KMS-11 (cell line): Measurements from ENCODE around the gene CD34.

Experiments
- H2AFZ ChIP-seq: fragments of 200-600 bp; sonication (generic); 2 replicates; pipeline ENCODE4 v1.6.1; 2016; ENCODE audit warnings: antibody characterized with exemption, mixed run types, low read depth
- H3K27ac ChIP-seq: fragments of 200-600 bp; sonication (generic); 2 replicates; pipeline ENCODE4 v1.6.1; 2016; ENCODE audit warnings: mild to moderate bottlenecking, mixed run types
- H3K27me3 ChIP-seq: fragments of 200-600 bp; sonication (generic); 2 replicates; pipeline ENCODE4 v1.6.1; 2017; ENCODE audit warnings: mild to moderate bottlenecking, low read depth, mixed run types, moderate library complexity; ENCODE audit not compliant: insufficient read depth
- H3K36me3 ChIP-seq: fragments of 200-600 bp; sonication (generic); 2 replicates; pipeline ENCODE4 v1.6.1; 2017; ENCODE audit warnings: mild to moderate bottlenecking, mixed run types; ENCODE audit not compliant: insufficient read depth
- H3K4me1 ChIP-seq: fragments of 200-600 bp; sonication (generic); 2 replicates; pipeline ENCODE4 v1.6.1; 2016; ENCODE audit warnings: mild to moderate bottlenecking, low read depth, mixed run types; ENCODE audit not compliant: poor library complexity, severe bottlenecking
- H3K4me2 ChIP-seq: fragments of 200-600 bp; sonication (generic); 2 replicates; pipeline ENCODE4 v1.7.0; 2016; ENCODE audit warnings: mild to moderate bottlenecking, mixed run types
- H3K4me3 ChIP-seq: fragments of 200-600 bp; sonication (generic); IDR thresholded peaks from 2 replicates; pipeline ENCODE4 v1.6.1; 2017; ENCODE audit warnings: low read depth, low read length, mixed read lengths; ENCODE audit not compliant: insufficient read depth
- H3K79me2 ChIP-seq: fragments of 200-600 bp; sonication (generic); 2 replicates; pipeline ENCODE4 v1.6.1; 2016; ENCODE audit warnings: low read depth, mixed run types; ENCODE audit not compliant: insufficient read depth
- H3K9ac ChIP-seq: fragments of 200-600 bp; sonication (generic); 2 replicates; pipeline ENCODE4 v1.6.1; 2016; ENCODE audit warnings: mild to moderate bottlenecking, mixed run types
- H4K20me1 ChIP-seq: fragments of 200-600 bp; sonication (generic); 2 replicates; pipeline ENCODE4 v1.6.1; 2016; ENCODE audit warnings: mild to moderate bottlenecking, mixed run types; ENCODE audit not compliant: insufficient read depth
- TF ChIP-seq, protein P1 (sequence below): fragments of 200-600 bp; sonication (generic); conservative IDR thresholded peaks from 2 replicates; pipeline ENCODE4 v1.6.1; 2017; ENCODE audit warnings: low read depth, mild to moderate bottlenecking, antibody characterized with exemption, low read length, moderate library complexity, mixed read lengths

Gene CD34

DNA sequence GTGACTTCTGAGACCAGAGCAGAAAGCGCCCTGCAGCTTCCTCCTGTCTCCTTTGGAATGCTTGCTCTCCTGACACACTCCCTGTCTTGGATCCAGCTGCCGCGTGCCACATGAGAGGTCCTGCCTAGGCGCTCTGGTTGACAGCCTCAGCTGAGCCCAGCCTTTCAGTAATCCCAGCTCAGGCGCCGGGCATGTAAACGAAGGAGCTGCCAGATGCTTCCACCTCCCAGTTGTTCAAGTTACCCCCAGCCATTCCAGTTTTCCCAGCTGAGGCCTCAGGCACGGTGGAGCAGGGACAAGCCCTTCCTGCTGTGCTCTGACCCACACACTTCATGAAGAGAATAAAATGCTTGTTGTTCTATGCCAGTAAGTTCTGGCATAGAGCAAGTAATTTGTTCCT, 14.3 kb upstream of the CD34 start:
- TF ChIP-seq, protein P1, sequence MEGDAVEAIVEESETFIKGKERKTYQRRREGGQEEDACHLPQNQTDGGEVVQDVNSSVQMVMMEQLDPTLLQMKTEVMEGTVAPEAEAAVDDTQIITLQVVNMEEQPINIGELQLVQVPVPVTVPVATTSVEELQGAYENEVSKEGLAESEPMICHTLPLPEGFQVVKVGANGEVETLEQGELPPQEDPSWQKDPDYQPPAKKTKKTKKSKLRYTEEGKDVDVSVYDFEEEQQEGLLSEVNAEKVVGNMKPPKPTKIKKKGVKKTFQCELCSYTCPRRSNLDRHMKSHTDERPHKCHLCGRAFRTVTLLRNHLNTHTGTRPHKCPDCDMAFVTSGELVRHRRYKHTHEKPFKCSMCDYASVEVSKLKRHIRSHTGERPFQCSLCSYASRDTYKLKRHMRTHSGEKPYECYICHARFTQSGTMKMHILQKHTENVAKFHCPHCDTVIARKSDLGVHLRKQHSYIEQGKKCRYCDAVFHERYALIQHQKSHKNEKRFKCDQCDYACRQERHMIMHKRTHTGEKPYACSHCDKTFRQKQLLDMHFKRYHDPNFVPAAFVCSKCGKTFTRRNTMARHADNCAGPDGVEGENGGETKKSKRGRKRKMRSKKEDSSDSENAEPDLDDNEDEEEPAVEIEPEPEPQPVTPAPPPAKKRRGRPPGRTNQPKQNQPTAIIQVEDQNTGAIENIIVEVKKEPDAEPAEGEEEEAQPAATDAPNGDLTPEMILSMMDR: no peak
- no peak overlapping the region for H3K27ac ChIP-seq
- no peak overlapping the region for H3K9ac ChIP-seq
- no peak overlapping the region for H2AFZ ChIP-seq
- no peaks in the 10 kb centered on the region for H3K36me3 ChIP-seq
- no peak overlapping the region for H3K4me3 ChIP-seq
- no peaks in the 10 kb centered on the region for H3K4me1 ChIP-seq
- no peaks in the 10 kb centered on the region for H3K27me3 ChIP-seq
- no peaks in the 10 kb centered on the region for H3K79me2 ChIP-seq
- no peak overlapping the region for H3K4me2 ChIP-seq
- no peaks in the 10 kb centered on the region for H4K20me1 ChIP-seq

DNA sequence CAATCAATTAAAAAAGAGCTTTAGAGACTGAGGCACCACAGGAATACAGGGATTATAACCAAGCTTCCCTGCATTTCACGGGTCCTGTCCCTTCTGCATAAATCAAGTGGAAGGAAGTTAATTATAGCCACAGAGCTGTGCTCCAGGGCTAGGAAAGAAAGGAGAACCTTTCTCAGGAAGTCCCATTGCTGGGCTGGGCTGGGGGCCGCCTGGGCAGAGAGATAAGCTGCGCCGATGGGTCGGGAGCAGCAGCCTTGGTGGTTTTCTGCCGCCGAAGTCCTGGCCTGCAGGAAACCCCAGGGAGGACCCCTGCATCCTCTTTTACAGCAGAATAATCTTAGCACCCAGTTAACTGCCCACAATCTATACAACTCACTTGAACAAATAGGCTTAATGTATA, 12.6 kb upstream of the CD34 start:
- H4K20me1 ChIP-seq: no peaks in the 10 kb centered on the region
- no peak overlapping the region for H3K4me3 ChIP-seq
- H3K36me3 ChIP-seq: no peaks in the 10 kb centered on the region
- no peaks in the 10 kb centered on the region for H3K4me1 ChIP-seq
- H3K27me3 ChIP-seq: no peaks in the 10 kb centered on the region
- H3K4me2 ChIP-seq: no peak overlapping the region
- no peak overlapping the region for H3K9ac ChIP-seq
- H3K79me2 ChIP-seq: no peaks in the 10 kb centered on the region
- H3K27ac ChIP-seq: no peak overlapping the region
- TF ChIP-seq, protein P1: no peak
- no peak overlapping the region for H2AFZ ChIP-seq

DNA sequence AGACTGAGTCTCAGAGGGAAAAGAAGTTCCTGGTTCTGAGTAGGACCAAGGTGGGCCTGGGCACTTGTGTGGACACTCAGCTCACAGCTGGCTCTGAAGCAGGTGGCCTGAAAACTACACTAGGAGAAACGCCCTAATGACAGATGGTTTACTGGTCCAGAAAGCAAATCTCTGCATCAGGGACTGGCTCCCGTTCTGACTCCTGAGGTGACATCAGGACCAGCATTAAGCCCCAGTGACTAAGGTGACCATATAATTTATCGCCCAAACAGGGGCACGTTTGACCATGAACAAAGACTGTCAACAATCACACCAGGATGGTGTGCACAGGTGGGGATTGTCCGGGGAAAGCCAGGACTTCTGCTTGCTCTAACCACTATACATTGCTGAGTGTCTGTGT, 12.2 kb upstream of the CD34 start:
- H3K27ac ChIP-seq: no peak overlapping the region
- H3K4me3 ChIP-seq: no peak overlapping the region
- no peaks in the 10 kb centered on the region for H3K36me3 ChIP-seq
- no peaks in the 10 kb centered on the region for H3K79me2 ChIP-seq
- H3K27me3 ChIP-seq: no peaks in the 10 kb centered on the region
- no peak overlapping the region for H3K4me2 ChIP-seq
- no peak overlapping the region for H3K9ac ChIP-seq
- no peak overlapping the region for H2AFZ ChIP-seq
- TF ChIP-seq, protein P1: no peak
- H3K4me1 ChIP-seq: no peaks in the 10 kb centered on the region
- no peaks in the 10 kb centered on the region for H4K20me1 ChIP-seq

DNA sequence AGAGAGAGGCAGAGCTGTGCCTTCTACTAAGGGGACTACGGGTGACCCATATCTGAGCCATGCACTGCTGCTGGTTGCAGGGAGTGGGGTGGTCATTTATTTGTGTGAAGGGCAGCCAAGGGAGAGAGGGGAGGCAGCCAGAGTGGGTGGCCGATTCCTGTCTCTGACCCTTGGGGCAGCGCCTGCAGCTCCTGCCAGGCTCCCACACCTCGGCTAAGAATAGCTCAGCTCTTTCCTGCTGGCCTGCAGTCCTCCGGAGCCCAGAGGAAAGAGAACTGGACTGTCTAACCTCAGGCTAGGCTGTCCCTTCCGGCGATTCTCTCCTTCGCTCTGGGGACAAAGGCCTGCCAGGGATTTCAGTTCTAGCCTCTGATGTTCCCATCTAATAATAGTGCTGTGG, 11.6 kb upstream of the CD34 start:
- Histone ChIP-seq H2AFZ (no peak overlapping the region), H3K79me2 (no peaks in the 10 kb centered on the region), H3K36me3 (no peaks in the 10 kb centered on the region), H3K4me3 (no peak overlapping the region), H3K4me2 (no peak overlapping the region), H3K9ac (no peak overlapping the region), H3K4me1 (no peaks in the 10 kb centered on the region), H3K27ac (no peak overlapping the region), H4K20me1 (no peaks in the 10 kb centered on the region), H3K27me3 (no peaks in the 10 kb centered on the region)
- TF ChIP-seq, protein P1: no peak

DNA sequence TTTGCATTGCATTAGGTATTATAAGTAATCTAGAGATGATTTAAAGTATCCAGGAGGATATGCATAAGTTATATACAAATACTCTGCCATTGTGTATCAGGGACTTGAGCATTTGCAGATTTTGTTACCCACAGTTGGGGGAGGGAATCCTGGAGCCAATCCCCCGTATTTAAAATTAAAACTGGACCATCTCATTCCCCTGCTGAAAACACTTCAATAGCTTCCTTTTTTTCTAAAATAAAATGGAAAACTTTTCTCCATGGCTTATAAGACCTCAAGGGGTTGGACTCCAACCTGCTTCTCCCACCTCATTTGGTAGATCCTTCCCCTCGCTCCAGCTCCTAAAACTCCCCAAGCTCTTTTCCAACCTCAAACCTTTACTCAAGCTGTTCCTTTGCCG, 10.4 kb upstream of the CD34 start:
- no peak overlapping the region for H3K4me2 ChIP-seq
- no peaks in the 10 kb centered on the region for H3K27me3 ChIP-seq
- H3K27ac ChIP-seq: no peak overlapping the region
- no peaks in the 10 kb centered on the region for H3K36me3 ChIP-seq
- TF ChIP-seq, protein P1: no peak
- no peaks in the 10 kb centered on the region for H4K20me1 ChIP-seq
- no peaks in the 10 kb centered on the region for H3K79me2 ChIP-seq
- H2AFZ ChIP-seq: no peak overlapping the region
- no peak overlapping the region for H3K4me3 ChIP-seq
- no peak overlapping the region for H3K9ac ChIP-seq
- H3K4me1 ChIP-seq: no peaks in the 10 kb centered on the region
